Right cardiac atrium (tissue), 5 donors: ENCODE measurements around the gene ERVW-1. TPM values are rescaled to one million over a fixed set of nuclear protein-coding genes. Genes with fewer than 3 reads are reported as not detected.
A peak's percentile ranks its signal among the peaks of the same experiment; 100 is the strongest.
"Not testable (repeated sequence)": the region's sequence is repeated elsewhere in the genome, so short reads cannot be mapped to it uniquely, and the experiment has no call there.

Experiments
- ATAC-seq, 2 donors: fragments of 200-7000 bp; cut with Tn5 transposase; one replicate each; pipeline versions ENCODE4 v1.8.0 to v1.9.1; 2020; ENCODE audit warnings: moderate library complexity in 2 of 2, mild to moderate bottlenecking in 1 of 2
- DNase-seq, 3 donors: peaks; one replicate each; pipeline ENCODE4 v3.0.0-alpha.2; 2020
- H3K27ac ChIP-seq: one replicate; pipeline ENCODE4 v1.5.1; 2013; ENCODE audit warnings: mild to moderate bottlenecking, low read length, control low read depth, moderate library complexity
- H3K27me3 ChIP-seq: one replicate; pipeline ENCODE4 v1.6.1; 2013; ENCODE audit not compliant: control insufficient read depth, insufficient read depth
- H3K4me1 ChIP-seq: one replicate; pipeline ENCODE4 v1.6.1; 2013; ENCODE audit warnings: low read length; ENCODE audit not compliant: control insufficient read depth, insufficient read depth
- H3K4me3 ChIP-seq: one replicate; pipeline ENCODE4 v1.5.1; 2013; ENCODE audit warnings: low read length, control low read depth
- H3K9me3 ChIP-seq: one replicate; pipeline ENCODE4 v1.6.1; 2013; ENCODE audit warnings: low read length; ENCODE audit not compliant: control insufficient read depth
- WGBS: extraction: QIAGEN DNeasy Blood & Tissue Kit; methylation state at CpG from one replicate; pipeline ENCODE4 v1.1.7; 2013; 5-methylcytosine and 5-hydroxymethylcytosine counted together
- intact Hi-C, 4 donors: fragments of 100-400 bp; cut with DNase I; formaldehyde crosslinking; loops; one replicate each; pipeline versions ENCODE4 v1.11.0 to v1.14.0; 2022 to 2023
- polyA plus RNA-seq: library from polyadenylated mRNA; stranded (reverse); fragments of 200-250 nt; gene quantifications from one replicate; pipeline ENCODE4 v1.2.3, GENCODE V29; 2013
- total RNA-seq, 4 donors: library from RNA; stranded (reverse); fragmentation: NEBNext Ultra II Directional; extraction: Animal tissue kit (Norgen Biotek cat#: 25700); gene quantifications; one replicate each; pipeline ENCODE4 v1.2.1, GENCODE V29; 2021
- donor health status: healthy with polysubstance abuse.
- donor health status: DM: no; HTN: yes; CAD: no.
- donor health status: DM: no; HTN: no; CAD: no.
- donor health status: DM: no; HTN: yes; CAD: no; lungs with severe emphysema.
- donor health status: DM: yes; HTN: yes; CAD: no.

Gene ERVW-1
- total and polyA plus RNA-seq, 5 donors: 0.07 TPM; not detected in 4

- Histone ChIP-seq H3K27ac (no peak overlapping the region), H3K4me3 (no peak overlapping the region), H3K9me3 (no peaks in the 10 kb centered on the region), H3K4me1 (peaks cover 3% of the 10 kb centered on the region), H3K27me3 (no peaks in the 10 kb centered on the region)
- no peak for DNase-seq
- ATAC-seq: peak; percentile 87 to 90
- intact Hi-C loops: no loop called here
- WGBS: 52% methylated on average over 1 of the region's 1 CpG
These were observed 11.9 kb upstream of the ERVW-1 start for GRCh38 chr7:92489634-92490033.

DNA sequence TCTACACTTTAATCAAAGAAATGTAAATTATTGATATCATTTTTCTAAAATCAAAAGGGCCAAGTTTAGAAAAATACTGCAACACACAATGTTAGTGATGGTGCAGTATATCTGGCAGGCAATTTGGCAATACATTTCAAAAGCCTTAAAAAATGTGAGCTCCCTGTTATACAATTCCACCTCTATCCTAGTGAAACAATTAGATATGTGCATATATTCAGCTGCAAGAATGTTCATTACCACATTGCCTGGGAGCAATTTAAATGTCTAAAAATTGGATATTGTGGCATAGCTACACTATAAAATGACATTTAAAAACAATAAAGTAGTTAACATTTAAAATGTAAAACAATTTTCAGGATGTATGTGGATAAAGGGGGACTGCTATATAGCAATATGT is 10.1 kb upstream of the ERVW-1 start:
- no peak overlapping the region for H3K27ac ChIP-seq
- H3K4me3 ChIP-seq: no peak overlapping the region
- intact Hi-C loops: no loop called here
- no peaks in the 10 kb centered on the region for H3K27me3 ChIP-seq
- ATAC-seq (no peak), DNase-seq (no peak)
- no peaks in the 10 kb centered on the region for H3K9me3 ChIP-seq
- H3K4me1 ChIP-seq: peaks cover 3% of the 10 kb centered on the region

DNA sequence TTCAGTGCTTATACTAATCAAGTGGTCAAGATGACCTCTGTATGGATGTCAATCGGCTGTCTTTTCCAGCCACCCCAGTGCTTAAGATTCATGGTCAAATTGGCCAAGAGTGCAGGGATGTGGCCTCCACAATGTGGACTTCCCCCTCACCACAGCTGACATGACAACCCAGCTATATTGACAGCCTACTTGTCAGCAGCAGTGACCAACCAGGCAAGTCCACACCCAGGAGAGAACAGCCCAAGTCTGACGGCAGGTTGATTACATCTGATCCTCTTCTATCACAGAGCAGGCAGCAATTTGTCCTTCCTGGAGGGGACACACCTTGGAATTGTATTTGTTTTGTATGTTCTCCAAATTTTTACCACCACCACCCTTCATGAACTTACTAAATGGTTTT is 8.2 kb upstream of the ERVW-1 start:
- no peaks in the 10 kb centered on the region for H3K9me3 ChIP-seq
- no peak overlapping the region for H3K4me3 ChIP-seq
- peaks cover 2% of the 10 kb centered on the region for H3K4me1 ChIP-seq
- intact Hi-C loops: no loop called here
- no peak for DNase-seq
- peak overlapping the region; percentile 13 for H3K27ac ChIP-seq
- H3K27me3 ChIP-seq: no peaks in the 10 kb centered on the region
- peak; percentile 57 to 69 for ATAC-seq
- WGBS: 58% methylated on average over 2 of the region's 2 CpGs

GRCh38 chr7:92485267-92485892 is 7.6 kb upstream of the ERVW-1 start:
- ATAC-seq: peak in 1 of 2 donors; percentile 62
- WGBS: 90% methylated on average over 2 of the region's 2 CpGs

GRCh38 chr7:92484226-92484625 is 6.5 kb upstream of the ERVW-1 start:
- H3K27me3 ChIP-seq, ATAC-seq, H3K4me3 ChIP-seq, H3K4me1 ChIP-seq, DNase-seq, intact Hi-C loops, H3K9me3 ChIP-seq, H3K27ac ChIP-seq: not testable (repeated sequence)
- 93% methylated on average over 6 of the region's 6 CpGs for WGBS

More at GRCh38 chr7:92485267-92485892, 7.6 kb upstream of the ERVW-1 start:
- DNase-seq: no peak
- no peaks in the 10 kb centered on the region for H3K9me3 ChIP-seq
- H3K4me3 ChIP-seq: no peak overlapping the region
- H3K27me3 ChIP-seq: no peaks in the 10 kb centered on the region
- H3K27ac ChIP-seq: peak overlapping the region; percentile 52
- H3K4me1 ChIP-seq: peaks cover 2% of the 10 kb centered on the region
- intact Hi-C loops: no loop called here

GRCh38 chr7:92483624-92484023 is 5.9 kb upstream of the ERVW-1 start:
- H3K4me1 ChIP-seq, H3K27me3 ChIP-seq, H3K4me3 ChIP-seq, intact Hi-C loops, DNase-seq, H3K9me3 ChIP-seq, ATAC-seq, H3K27ac ChIP-seq: not testable (repeated sequence)
- 61% methylated on average over 6 of the region's 6 CpGs for whole genome bisulfite sequencing

DNA sequence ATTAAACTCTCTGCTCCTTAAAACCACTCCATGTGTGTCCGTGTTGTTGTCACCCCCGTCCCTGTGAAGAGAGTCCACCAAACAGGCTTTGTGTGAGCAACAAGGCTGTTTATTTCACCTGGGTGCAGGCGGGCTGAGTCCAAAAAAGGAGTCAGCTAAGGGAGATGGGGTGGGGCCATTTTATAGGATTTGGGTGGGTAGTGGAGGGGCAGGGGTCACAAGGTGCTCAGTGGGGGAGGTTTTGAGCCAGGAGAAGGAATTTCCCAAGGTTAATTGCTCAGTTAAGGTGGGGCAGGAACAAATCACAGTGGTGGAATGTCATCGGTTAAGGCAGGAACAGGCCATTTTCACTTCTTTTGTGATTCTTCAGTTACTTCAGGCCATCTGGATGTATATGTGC is 1.4 kb upstream of the ERVW-1 start:
- 95% methylated on average over 4 of the region's 4 CpGs for WGBS
- DNase-seq, H3K27me3 ChIP-seq, ATAC-seq, H3K27ac ChIP-seq, H3K4me1 ChIP-seq, intact Hi-C loops, H3K4me3 ChIP-seq, H3K9me3 ChIP-seq: not testable (repeated sequence)

DNA sequence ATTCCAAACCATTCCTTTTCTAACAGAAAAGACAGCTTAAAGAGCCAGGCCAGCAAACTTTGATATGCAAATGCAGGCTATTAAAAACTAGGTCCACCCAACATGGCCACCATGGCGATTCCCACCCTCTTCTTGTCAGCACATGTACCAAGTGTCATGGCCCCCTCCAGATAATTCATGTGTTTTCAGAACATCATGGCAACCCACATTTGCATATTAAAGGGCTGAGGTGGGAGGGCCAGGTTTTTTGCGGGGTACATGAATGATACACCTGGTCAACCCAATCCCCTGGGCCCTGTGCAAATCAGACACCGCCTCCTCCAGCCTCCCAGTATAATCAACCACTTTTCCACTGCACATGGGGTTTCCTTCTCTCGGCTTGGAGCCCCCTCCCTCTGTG is 965 bp upstream of the ERVW-1 start:
- H3K4me3 ChIP-seq: no peak overlapping the region
- H3K27me3 ChIP-seq: no peaks in the 10 kb centered on the region
- no peaks in the 10 kb centered on the region for H3K9me3 ChIP-seq
- intact Hi-C loops: no loop called here
- DNase-seq (no peak), ATAC-seq (no peak)
- no peaks in the 10 kb centered on the region for H3K4me1 ChIP-seq
- 95% methylated on average over 4 of the region's 4 CpGs for WGBS
- H3K27ac ChIP-seq: no peak overlapping the region

DNA sequence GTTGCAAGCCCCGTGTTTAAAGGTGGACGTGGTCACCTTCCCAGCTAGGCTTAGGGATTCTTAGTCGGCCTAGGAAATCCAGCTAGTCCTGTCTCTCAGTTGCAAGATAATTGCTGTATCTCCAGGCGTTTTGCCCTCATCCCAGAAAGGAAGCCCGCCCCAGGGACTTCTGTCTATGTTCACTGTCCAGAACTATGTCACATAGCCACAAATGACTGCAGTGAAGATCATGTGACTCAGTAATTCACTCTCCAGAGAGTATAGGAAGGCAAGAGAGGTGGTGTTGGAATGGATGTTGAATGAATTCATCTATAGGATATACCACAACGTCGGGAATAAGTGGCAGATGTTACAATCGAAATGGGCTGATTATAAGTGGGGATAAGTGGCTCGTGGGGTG is 349 bp upstream of the ERVW-1 start:
- no peak for ATAC-seq
- no peak for DNase-seq
- Histone ChIP-seq H3K4me1 (no peaks in the 10 kb centered on the region), H3K27me3 (no peaks in the 10 kb centered on the region), H3K9me3 (no peaks in the 10 kb centered on the region), H3K27ac (no peak overlapping the region), H3K4me3 (no peak overlapping the region)
- 88% methylated on average over 9 of the region's 9 CpGs for WGBS
- intact Hi-C loops: no loop called here

DNA sequence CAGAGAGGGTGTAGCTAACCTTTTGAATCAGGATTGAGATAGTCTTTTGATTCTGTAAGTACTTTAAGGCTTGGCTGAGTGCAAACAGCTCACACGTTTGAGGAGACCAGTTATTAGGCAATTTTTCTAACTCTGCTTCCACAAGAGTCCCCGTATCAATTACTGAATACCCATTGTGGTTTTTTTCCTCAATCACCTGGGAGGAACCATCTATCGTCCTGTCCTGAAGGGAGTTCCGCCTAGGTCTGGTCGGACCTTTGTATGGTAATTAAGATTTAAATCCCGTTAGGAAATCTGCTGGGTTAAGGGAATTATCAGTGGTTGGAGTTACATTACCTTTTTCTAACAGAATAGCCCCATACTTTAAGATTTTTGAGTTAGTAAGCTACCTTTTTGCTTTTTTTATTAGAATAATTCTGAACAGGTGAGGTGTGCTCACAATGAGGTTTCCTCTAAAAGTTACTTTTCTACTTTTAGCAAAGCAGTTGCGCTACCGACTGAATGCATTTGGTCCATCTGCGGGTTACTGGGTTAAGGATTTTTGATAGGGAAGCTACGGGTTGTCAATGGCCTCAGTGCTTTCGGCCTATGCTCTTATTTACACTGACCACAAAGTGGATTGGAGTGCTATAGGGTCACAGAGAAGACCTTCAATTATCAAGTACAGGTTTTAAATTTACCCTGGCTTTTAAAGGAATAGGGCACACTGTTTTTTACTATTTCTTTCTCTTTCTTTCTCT is 1.7 kb downstream of the ERVW-1 start:
- H3K27me3 ChIP-seq, ATAC-seq, H3K4me3 ChIP-seq, H3K27ac ChIP-seq, DNase-seq, intact Hi-C loops, H3K4me1 ChIP-seq, H3K9me3 ChIP-seq: not testable (repeated sequence)
- WGBS: 91% methylated on average over 11 of the region's 11 CpGs

DNA sequence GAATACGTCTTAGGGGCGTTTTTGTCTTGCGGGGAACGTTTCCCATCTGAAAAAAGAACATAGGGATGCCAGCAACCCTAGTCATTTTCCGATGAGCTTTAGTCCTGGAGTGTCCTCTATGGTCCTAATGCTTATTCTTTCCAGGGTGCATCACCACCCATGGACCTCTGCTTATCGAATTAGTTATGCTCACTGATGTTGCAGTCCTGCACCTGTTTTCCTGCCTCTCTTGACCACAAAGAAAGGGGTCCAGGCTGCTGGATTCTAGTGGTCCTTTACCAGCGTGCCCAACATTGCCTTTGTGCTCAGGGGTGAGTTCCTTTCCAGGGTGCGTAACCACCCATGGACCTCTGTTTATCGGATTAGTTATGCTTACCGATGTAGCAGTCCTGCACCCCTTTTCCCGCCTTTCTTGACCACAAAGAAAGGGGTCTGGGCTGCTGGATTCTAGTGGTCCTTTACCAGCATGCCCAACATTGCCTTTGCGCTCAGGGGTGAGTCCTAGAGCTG is 2.4 kb downstream of the ERVW-1 start:
- H3K4me3 ChIP-seq, H3K4me1 ChIP-seq, H3K9me3 ChIP-seq, ATAC-seq, DNase-seq, H3K27ac ChIP-seq, intact Hi-C loops, H3K27me3 ChIP-seq: not testable (repeated sequence)
- 88% methylated on average over 12 of the region's 12 CpGs for WGBS
